MV-4-11 (cell line): ENCODE results near the gene DEDD2.

Experiments used
- DNase-seq: peaks from one replicate; lab custom pipeline; 2025; lab: John Stamatoyannopoulos, UW

DEDD2 gene

GRCh38 chr19:42228641-42229040 lies 11.2 kb upstream of the DEDD2 start:
- no peak for DNase-seq

DNA sequence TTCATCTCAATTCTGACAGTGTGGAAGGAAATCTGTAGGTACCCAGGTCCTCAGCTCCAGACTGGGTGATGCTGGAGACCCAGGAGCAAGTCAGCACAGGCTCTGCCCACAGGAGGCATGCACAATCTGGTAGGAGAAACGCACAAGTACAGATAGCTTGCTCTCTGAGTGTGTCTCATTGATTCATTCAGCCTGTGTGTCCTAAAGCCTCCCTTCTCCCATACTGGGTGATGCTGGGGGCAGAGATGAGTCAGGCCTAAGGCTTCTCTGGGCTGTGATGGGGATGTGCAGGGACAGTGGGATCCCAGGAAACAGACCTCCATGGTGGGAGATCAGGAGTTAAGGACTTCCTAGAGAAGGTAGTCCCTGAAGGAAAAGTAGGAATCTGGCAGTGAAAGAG lies 9.4 kb upstream of the DEDD2 start:
- DNase-seq = no peak

- no peak for DNase-seq
Measured at GRCh38 chr19:42225718-42226292, 8.3 kb upstream of the DEDD2 start.

GRCh38 chr19:42224940-42225717 lies 7.7 kb upstream of the DEDD2 start:
- no peak for DNase-seq

DNA sequence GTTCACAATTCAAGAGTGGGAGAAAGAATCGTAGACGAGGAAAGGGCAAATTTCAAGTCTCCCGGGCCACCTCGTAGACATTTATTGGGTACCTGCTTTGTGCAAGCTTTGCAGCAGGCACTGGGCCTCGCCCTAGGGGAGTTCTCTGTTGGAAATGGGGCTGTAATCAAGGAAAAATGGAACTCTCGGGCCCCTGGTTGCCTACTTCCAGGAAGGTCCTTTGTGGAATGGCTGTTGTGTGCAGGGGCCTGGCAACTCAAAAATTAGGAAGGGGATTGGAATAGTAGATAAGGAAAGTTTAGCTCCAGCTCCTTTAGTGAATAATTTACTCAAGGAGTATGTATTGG lies 3.2 kb upstream of the DEDD2 start:
- DNase-seq = no peak

GRCh38 chr19:42219812-42220750 lies 2.6 kb upstream of the DEDD2 start, which contains the start of gene ZNF526:
Gene ZNF526 (plus strand): TSS chr19:42220312. CDS start chr19:42224404, 4,092 bp downstream.
- peak; percentile 99 for DNase-seq

DNA sequence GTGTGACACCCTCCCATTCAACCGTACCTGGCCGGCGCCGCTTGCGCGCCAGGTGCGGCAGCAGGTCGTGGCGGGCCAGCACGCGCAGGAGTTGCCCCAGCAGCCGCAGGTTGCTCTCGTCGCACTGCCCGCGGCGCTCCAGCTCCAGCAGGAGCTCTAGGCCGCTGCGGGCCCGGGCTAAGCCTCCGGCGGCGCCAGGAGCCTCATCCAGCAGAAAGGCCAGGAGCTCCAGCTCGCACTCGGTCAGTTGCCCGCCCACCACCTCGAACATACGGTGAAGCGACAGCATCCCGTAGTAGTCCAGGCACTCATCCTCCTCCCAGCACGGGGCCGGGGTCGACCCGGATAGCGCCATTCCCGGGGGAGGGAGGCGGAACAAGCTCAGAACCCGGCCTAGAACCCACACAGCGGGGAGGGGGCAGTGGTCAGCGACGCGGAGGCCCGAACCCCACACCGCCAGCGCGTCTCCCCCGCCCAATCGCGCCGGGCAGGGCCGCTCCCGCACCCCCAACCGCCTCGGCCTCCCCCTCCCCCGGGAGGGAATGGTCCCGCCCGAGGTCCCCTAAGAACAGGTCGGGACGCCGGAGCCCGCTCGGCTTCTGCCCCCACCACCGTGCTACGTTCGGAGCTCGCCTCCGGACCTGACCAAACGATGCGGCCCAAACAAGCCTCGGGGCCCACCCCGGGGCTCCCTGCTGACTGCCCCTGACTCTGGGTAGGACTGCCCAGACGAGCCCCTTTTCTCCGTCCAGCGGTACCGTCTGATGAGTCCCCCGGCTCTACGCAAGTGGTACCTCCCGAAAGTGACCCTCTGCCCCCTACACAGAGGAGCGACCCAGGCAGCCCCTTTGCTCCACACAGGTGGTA lies 591 bp downstream of the DEDD2 start:
- no peak for DNase-seq

DNA sequence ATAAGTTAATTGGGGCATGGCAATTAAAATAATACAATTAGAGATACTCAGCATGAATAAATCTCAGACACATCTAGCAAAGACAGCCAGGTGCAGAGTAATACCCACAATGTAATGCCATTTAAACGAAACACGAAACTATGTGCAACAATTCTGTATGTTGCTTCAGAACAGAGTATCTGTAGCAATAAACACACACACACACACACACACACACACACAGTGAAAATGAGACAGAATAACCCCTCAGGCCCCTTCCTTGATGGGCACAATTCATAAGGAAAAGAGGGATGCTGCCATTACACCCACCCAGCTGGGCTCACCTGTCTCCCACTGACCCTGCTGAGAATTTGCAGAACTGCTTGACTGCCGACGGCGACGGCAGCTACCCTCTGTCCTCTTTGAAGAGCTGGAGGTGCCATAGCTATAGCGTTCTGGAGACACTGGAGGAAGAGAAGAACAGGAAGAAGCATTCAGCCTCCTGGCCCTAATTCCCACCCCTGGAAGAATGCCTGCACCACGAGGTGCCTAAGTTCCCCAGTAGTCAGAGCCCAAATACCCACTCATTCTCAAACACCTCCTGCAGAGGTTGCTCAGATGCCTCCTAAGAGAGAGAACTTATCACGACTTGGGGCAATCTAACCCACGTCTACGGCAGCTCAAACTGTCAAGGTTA lies 2.5 kb downstream of the DEDD2 start:
- no peak for DNase-seq

DNA sequence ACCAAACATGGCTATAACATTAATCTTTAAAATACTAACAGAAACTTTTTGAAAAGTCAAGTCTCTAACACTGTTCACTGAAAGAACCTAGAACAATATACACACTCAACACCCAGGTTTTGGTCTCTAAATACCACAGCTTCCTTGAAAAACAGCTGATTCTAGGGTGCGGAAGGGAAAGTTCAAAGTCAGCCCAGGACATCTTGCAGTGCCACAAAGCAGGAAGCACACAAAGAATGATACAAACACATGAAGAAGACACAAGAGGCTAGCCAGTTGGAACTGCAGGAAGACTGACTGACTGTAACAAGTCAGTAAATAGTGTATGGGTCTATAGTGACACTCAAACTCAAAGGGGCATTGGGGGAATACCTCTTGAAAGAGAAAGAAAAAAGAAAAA lies 4.6 kb downstream of the DEDD2 start:
- no peak for DNase-seq

DNA sequence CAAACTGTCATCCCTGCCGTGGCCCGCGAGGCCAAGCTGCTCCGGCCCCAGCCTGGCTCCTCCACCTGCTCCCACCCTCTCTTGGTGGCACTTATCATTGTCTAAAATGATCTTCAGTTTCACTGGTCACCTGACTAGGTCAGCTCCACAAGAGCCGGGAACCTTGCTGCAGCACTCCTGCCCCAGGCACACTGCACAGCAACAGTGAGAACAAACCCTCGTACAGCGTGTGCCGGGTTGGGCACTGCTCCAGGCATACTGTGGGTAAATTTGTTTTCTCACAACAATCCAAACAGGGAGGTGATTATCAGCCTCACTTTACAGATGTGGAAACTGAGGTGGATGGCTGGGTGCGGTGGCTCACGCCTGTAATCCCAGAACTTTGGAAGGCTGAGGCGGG lies 8.9 kb downstream of the DEDD2 start:
- no peak for DNase-seq

DNA sequence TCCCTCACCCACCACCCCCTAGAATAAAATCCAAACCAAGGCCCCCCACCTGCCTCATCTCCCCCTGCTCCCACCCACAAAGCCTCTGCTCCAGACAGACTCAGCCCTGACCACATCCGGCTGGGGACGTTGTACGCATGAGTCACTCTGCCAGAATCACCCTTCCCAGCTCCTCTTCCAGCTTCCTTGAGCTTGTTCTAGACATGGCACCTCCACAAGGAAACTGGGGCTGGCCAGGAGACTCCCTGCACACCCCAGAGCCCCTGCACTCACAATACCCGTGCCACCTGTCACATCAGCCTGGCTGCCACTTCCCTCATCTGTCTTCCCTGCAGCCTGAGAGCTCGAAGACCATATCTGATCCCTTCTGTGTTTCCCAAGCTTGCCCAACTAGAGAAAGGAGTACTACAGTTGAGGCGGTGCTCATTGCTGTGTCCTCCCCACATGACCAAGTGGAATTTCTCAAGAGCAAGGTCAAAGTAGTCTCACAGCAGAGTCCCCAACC lies 9.7 kb downstream of the DEDD2 start:
- DNase-seq = peak; percentile 85

- no peak for DNase-seq
Measured at GRCh38 chr19:42206871-42207755, 10.4 kb downstream of the DEDD2 start.

DNA sequence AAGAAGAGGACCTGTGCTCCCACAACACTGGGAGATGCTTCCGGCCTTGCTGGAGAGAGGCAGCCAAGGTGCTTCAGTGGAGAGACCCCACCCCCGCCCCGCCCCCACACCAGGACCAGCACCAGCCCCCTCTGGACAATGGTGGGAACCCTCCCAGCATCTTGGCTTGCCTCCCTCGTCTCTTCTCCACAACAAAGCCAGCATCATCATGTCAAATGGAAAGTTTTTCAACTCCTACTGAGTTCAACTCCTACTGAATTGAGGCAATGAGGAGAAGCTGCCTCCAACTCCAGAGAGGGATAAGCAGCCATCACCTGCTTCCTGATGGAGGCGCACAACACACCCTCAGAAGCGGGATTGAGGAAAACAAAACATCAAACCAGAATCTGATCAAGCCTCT lies 12.8 kb downstream of the DEDD2 start:
- no peak for DNase-seq

GRCh38 chr19:42203700-42204099 lies 13.8 kb downstream of the DEDD2 start:
- DNase-seq = no peak

DNA sequence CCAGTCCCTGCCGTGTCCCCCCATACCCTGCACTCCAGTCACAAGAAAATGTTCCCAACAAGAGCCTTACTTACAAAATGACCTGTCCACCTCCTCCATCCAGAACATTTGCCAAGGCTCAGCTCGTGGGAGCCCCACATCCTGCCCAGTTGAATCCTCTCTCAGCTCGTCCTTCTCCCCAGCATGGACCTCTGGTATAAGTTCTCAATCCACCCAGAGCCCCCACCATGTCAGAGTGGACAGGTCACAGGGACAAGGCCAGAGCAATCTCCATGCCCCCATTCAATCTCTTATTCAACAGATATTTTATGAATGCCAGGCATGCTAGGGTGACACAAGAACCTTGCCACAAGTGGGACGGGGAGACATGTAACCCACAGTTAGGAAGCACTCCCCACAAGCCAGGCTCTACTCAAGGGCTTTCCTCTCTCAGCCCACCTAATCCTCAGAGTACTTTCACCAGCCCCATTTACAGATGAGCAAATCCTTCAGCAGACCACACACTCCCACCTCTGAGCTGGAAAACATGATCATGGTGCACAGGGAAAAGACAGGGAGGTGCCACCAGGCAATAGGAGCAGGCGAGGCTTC lies 15.1 kb downstream of the DEDD2 start:
- peak; percentile 69 for DNase-seq

- DNase-seq = peak; percentile 98
Measured at GRCh38 chr19:42201489-42202289, 15.8 kb downstream of the DEDD2 start.

DNA sequence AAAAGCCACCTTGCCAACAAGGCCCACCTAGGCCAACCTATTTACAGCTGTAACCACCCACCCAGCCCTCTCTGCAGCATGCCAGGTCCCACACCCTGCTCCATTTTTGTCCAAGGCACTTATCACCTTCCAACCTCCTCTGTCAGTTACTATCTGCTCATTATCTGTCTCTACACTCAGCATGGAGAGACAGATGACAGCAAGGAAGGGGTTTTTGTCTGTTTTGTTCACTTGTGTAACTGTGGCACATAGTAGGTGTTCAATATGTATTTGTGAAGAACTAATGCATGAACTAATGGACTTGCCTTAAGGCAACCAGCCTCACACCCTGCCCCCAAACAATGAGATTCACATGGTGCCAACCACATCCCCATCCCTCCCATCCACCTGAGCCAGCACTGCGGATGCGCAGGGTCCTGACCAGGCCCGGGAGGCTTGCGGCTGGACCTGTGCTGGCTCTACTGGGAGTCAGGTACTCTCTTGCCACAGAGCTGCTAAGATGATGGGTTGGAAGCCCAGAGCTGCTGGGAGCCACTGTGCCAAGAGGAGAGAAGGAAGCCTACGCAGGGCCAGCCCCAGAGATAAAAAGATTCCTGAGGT lies 17.3 kb downstream of the DEDD2 start:
- no peak for DNase-seq

DNA sequence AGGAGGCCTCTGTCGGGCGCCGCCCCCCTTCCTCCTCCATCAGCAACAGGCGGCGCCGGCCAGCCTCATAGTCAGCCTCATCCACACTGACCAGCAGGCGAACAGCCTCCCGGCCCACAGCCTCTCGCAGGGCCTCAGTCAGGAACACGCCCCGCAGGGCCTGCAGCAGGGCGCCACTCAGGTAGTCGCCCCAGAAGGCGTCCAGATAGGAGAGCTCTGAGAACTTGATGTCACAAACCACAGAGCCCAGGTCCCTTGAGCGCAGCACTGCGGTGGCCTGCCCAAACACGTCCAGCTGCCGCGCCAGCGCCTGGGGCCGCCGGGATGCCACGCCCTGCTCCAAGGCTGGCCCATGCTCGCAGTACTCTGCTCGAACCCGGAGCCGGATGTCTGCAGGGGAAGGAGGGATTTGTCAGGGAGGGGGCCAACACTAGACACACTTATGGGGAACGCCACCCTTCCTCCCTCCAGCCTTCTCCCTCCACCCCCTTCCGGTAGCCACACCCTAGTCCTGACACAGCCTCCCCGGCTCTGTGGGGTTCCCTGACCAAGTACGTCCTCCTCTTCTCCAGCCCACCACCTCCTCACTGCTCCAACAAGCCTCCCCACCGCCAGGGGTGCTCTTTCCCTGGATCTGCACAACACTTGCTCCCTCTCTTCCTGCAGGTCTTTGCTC lies 17.9 kb downstream of the DEDD2 start:
- DNase-seq = peak; percentile 87
